GM20000 (cell line): ENCODE results near the gene RAB11FIP3.

Experiments used
- DNase-seq: peaks from one replicate; pipeline ENCODE4 v3.0.0; 2012; ENCODE audit warnings: low spot score
- TF ChIP-seq, protein P1 (sequence below): IDR thresholded peaks from 2 replicates; pipeline ENCODE4 v1.5.1; 2012; ENCODE audit warnings: mild to moderate bottlenecking, control low read depth; ENCODE audit errors: extremely low read depth, missing control alignments

RAB11FIP3 gene

DNA sequence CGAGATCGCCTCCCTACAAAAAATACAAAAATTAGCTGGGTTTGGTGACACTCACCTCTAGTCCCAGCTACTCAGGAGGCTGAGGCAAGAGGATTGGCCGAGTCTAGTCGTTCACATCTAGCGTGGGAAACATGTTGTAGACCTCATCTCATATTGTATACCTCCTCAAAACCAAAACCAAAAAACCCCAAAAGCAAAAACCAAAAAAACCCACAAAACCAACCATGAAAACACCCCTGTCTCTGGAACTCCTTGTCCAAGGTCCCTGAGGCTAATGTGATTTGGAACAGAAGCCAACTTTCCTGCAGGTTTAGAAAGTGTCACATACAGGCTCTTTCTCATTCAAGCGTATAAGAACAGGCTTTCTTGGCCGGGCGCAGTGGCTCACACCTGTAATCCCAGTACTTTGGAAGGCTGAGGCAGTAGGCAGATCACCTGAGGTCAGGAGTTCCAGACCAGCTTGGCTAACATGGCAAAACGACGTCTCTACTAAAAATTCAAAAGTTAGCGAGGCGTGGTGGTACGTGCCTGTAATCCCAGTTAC lies 29.0 kb downstream of the RAB11FIP3 start:
- DNase-seq = no peak
- TF ChIP-seq, protein P1, sequence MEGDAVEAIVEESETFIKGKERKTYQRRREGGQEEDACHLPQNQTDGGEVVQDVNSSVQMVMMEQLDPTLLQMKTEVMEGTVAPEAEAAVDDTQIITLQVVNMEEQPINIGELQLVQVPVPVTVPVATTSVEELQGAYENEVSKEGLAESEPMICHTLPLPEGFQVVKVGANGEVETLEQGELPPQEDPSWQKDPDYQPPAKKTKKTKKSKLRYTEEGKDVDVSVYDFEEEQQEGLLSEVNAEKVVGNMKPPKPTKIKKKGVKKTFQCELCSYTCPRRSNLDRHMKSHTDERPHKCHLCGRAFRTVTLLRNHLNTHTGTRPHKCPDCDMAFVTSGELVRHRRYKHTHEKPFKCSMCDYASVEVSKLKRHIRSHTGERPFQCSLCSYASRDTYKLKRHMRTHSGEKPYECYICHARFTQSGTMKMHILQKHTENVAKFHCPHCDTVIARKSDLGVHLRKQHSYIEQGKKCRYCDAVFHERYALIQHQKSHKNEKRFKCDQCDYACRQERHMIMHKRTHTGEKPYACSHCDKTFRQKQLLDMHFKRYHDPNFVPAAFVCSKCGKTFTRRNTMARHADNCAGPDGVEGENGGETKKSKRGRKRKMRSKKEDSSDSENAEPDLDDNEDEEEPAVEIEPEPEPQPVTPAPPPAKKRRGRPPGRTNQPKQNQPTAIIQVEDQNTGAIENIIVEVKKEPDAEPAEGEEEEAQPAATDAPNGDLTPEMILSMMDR = no peak

DNA sequence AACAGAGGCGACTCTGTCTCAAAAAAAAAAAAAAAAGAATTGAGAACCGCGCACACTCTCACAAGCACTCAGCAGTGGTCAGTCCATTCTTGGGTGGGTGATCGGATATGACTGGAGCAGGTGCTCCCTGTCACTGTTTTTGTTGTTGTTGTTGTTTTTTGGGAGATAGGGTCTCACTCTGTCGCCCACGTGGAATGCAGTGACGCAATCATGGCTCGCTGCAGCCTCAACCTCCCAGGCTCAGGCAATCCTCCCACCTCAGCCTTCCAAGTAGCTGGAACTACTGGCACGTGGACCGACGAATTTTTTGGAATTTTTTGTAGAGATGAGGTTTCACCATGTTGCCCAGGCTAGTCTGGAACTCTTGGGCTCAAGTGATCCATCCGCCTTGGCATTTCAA lies 30.0 kb downstream of the RAB11FIP3 start:
- TF ChIP-seq, protein P1 = no peak

DNA sequence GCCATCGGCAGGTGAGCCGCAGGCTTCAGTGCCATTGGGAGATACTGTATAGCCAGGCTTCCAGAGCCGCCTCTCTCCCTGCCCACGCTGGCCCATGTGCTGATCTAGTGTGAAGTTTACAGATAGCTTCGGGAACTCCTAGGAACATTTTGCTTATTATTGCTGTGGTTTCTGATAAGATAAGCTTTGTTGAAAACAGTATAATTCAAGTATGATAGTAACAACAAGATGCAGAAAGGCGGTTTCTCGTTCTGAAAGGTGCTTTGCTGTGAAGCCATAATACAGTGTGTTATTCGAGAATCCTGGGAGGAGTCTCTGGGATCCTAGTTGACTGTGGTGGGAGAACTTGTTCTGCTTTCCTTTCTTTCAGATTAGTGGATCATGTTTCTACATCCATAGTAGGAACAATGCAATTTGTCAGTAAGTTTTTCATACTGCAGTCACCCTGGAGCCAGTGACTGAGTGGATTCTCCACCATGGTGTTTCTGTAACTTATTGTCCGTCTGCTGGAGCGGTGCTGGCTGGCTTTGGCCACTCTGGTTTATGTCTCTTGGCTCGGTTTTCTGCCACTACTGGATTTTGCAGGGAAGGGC lies 31.5 kb downstream of the RAB11FIP3 start:
- no peak for DNase-seq

More for the DNA sequence above, 30.0 kb downstream of the RAB11FIP3 start:
- no peak for DNase-seq

DNA sequence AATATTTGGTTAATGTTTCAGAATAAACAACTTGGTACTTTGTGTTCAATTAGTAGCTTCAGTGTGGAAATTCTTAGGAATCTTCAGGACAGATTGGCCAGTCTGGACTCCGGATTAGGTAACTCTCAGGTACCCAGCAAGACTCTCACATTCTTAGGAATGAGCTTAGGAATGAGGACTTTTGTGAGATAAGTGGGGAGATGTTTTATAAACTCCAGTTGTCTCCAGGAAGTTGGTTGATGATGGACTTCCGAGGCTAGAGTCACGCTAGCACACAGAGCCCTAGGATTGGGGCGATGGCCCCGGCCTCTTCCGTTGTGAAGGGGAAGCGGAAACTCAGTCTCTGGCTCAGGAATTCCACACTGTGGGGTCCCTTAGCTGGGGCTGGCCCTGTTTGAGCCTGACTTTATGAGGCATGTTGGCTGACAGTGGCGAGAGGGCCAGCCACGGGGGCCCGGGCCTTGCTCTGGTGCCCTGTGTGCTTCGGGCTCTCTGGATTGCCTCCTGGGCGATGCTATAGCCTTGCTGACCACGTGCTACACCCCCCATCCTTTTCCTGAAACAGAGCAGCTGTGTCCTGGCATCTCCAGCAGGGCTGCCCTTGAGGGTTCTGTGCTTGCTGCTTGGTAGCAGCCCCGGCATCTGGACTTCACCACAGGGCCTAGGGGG lies 32.4 kb downstream of the RAB11FIP3 start:
- TF ChIP-seq, protein P1 = no peak
- no peak for DNase-seq

More for the DNA sequence above, 31.5 kb downstream of the RAB11FIP3 start:
- TF ChIP-seq, protein P1 = no peak

DNA sequence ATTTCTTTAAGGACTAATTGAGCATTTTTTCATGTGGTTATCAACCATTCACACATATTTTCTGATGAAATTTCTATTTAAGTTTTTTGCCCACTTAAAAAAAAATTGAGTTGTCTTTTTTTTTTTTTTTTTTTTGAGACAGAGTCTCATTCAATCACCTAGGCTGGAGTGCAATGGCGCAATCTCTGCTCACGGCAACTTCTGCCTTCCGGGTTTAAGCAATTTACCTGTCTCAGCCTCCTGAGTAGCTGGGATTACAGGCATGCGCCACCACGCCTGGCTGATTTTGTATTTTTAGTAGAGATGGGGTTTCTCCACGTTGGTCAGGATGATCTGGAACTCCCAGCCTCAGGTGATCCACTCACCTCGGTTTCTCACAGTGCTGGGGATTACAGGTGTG lies 34.3 kb downstream of the RAB11FIP3 start:
- no peak for DNase-seq
- TF ChIP-seq, protein P1 = no peak

DNA sequence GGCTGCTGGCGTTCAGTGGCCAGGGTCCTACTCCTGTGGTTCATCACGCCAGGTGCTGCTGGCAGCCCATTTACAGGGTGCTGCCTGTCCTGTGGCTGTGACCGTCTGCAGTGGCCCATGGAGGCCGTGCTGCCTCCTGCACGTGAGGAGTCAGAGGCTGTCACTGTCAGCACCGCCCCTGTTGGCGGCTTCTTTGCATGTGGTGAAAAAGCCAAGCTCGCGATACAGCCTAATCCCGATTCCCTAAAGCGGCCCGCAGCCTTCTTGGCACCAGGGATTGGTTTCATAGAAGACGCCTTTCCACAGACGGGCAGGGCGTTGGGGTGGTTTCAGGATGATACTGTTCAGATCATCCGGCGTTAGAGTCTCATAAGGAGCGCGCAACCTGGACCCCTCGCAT lies 35.3 kb downstream of the RAB11FIP3 start:
- DNase-seq = no peak
- TF ChIP-seq, protein P1 = no peak

DNA sequence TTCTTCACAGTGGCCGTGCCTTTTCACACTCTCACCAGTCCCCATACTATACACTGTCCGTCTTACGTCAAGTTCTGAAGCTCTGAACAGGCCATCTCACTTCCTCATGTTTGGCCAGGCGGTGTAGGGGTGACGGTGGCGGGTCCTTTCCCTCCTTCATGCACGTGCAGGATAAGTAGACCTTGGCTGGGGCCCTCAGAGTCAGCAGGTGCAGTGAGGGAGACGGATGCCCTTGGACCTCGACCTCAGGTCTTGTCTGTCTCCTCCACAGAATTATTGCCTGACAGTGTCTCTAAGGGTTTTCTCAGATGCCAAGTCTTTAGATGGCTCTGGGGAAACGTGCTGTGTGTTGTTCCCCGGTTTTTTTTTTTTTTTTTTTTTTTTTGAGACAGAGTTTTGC lies 37.6 kb downstream of the RAB11FIP3 start:
- DNase-seq = no peak
- TF ChIP-seq, protein P1 = no peak
